Astrocyte (in vitro differentiated cells and primary cell): ENCODE data around the gene CDKN1B.

Experiments
- CTCF ChIP-seq: IDR thresholded peaks from 2 replicates; pipeline ENCODE4 v1.5.1; 2011; ENCODE audit warnings: low read depth, mild to moderate bottlenecking, inconsistent platforms, low read length, moderate library complexity; ENCODE audit not compliant: insufficient read depth
- EZH2 ChIP-seq: IDR thresholded peaks from 2 replicates; pipeline ENCODE4 v1.6.1; 2012; ENCODE audit warnings: mild to moderate bottlenecking, low read length, inconsistent platforms; ENCODE audit not compliant: insufficient read depth

- TF ChIP-seq CTCF (no peak), EZH2 (no peak)
Measured at GRCh38 chr12:12770262-12770661, 53.1 kb downstream of the CDKN1B start.
